Measurements from ENCODE around the gene TSPEAR. TPM values are rescaled to one million over a fixed set of nuclear protein-coding genes. Genes with fewer than 3 reads are reported as not detected.

The TSPEAR gene
- polyA plus RNA-seq, 12 donors: 0.05 to 9.3 (median 0.18) TPM; not detected in 3

- no peak for DNase-seq
These were observed 240.0 kb downstream of the TSPEAR start for GRCh38 chr21:44471341-44471740.

- no peak for DNase-seq
These were observed 243.5 kb downstream of the TSPEAR start for GRCh38 chr21:44467859-44468195.

- DNase-seq: no peak
These were observed 244.1 kb downstream of the TSPEAR start for GRCh38 chr21:44466996-44467858.

- no peak for DNase-seq
These were observed 244.9 kb downstream of the TSPEAR start for GRCh38 chr21:44466351-44466954.

- no peak for DNase-seq
These were observed 247.0 kb downstream of the TSPEAR start for GRCh38 chr21:44464351-44464750.

GRCh38 chr21:44463724-44464123 is 247.6 kb downstream of the TSPEAR start:
- peak; percentile 40 for DNase-seq

GRCh38 chr21:44462834-44463200 is 248.6 kb downstream of the TSPEAR start:
- no peak for DNase-seq

GRCh38 chr21:44462086-44462833 is 249.1 kb downstream of the TSPEAR start:
- DNase-seq: no peak

- peak; percentile 56 for DNase-seq
These were observed 249.8 kb downstream of the TSPEAR start for GRCh38 chr21:44461464-44462001.

- no peak for DNase-seq
These were observed 250.4 kb downstream of the TSPEAR start for GRCh38 chr21:44461005-44461404.

GRCh38 chr21:44460441-44460755 is 251.0 kb downstream of the TSPEAR start:
- no peak for DNase-seq

- DNase-seq: no peak
These were observed 251.5 kb downstream of the TSPEAR start for GRCh38 chr21:44459712-44460440.

- no peak for DNase-seq
These were observed 252.2 kb downstream of the TSPEAR start for GRCh38 chr21:44458971-44459711.

GRCh38 chr21:44456915-44457736 is 254.2 kb downstream of the TSPEAR start:
- no peak for DNase-seq

GRCh38 chr21:44456214-44456914 is 255.0 kb downstream of the TSPEAR start:
- no peak for DNase-seq

GRCh38 chr21:44455524-44456213 is 255.7 kb downstream of the TSPEAR start:
- DNase-seq: no peak

- peak; percentile 60 for DNase-seq
These were observed 256.4 kb downstream of the TSPEAR start, which contains the start of gene LRRC3 for GRCh38 chr21:44454747-44455523. TSS of gene LRRC3 (plus strand) at chr21:44455510. CDS start at chr21:44456645, 1,135 bp downstream.

GRCh38 chr21:44454058-44454457 is 257.3 kb downstream of the TSPEAR start:
- no peak for DNase-seq

Data from muscle of arm (tissue), 12 donors.